ENCODE data around the gene ACTR10.
"Not testable (repeated sequence)": the region's sequence is repeated elsewhere in the genome, so short reads cannot be mapped to it uniquely, and the experiment has no call there.

Gene ACTR10

GRCh38 chr14:58243790-58244555 is 44.0 kb downstream of the ACTR10 start:
- Histone ChIP-seq H3K9me3 (no peaks in the 10 kb centered on the region), H3K36me3 (replicated peaks) (peaks cover 20% of the 10 kb centered on the region), H3K4me1 (peaks cover 26% of the 10 kb centered on the region), H3K4me3 (peak overlapping the region; percentile 78), H3K27me3 (ENCODE audit: low read depth) (no peaks in the 10 kb centered on the region)
- DNase-seq (ENCODE audit: low spot score in 2 of 2) = peak; percentile 27 to 38
- in situ Hi-C loops (cut with MboI; ENCODE audit: low sequenced_read_pairs) = no loop called here

- peaks cover 26% of the 10 kb centered on the region for H3K4me1 ChIP-seq
- peaks cover 28% of the 10 kb centered on the region for H3K36me3 ChIP-seq (replicated peaks)
- in situ Hi-C loops (cut with MboI; ENCODE audit: low sequenced_read_pairs) = no loop called here
- no peaks in the 10 kb centered on the region for H3K9me3 ChIP-seq
- no peaks in the 10 kb centered on the region for H3K27me3 ChIP-seq (ENCODE audit: low read depth)
- H3K4me3 ChIP-seq = peak within 1 kb of the TSS; percentile 78
- peak; percentile 96 to 98 for DNase-seq (ENCODE audit: low spot score in 2 of 2)
Measured at GRCh38 chr14:58244556-58245387, 44.8 kb downstream of the ACTR10 start, which contains the start of gene PSMA3. Gene PSMA3, plus strand, starts transcription at chr14:58244843. Its CDS starts 78 bp downstream, at chr14:58244921.

GRCh38 chr14:58245562-58245961 is 45.6 kb downstream of the ACTR10 start:
- peak overlapping the region; percentile 78 for H3K4me3 ChIP-seq
- in situ Hi-C loops (cut with MboI; ENCODE audit: low sequenced_read_pairs) = no loop called here
- peaks cover 26% of the 10 kb centered on the region for H3K4me1 ChIP-seq
- no peaks in the 10 kb centered on the region for H3K9me3 ChIP-seq
- H3K27me3 ChIP-seq (ENCODE audit: low read depth) = no peaks in the 10 kb centered on the region
- no peak for DNase-seq (ENCODE audit: low spot score in 2 of 2)
- H3K36me3 ChIP-seq (replicated peaks) = peaks cover 33% of the 10 kb centered on the region

- H3K36me3 ChIP-seq (replicated peaks) = peaks cover 65% of the 10 kb centered on the region
- H3K4me1 ChIP-seq = peaks cover 17% of the 10 kb centered on the region
- H3K4me3 ChIP-seq = no peak overlapping the region
- in situ Hi-C loops (cut with MboI; ENCODE audit: low sequenced_read_pairs) = no loop called here
- no peaks in the 10 kb centered on the region for H3K27me3 ChIP-seq (ENCODE audit: low read depth)
- no peaks in the 10 kb centered on the region for H3K9me3 ChIP-seq
- DNase-seq (ENCODE audit: low spot score in 2 of 2) = no peak
Measured at GRCh38 chr14:58249611-58250010, 49.7 kb downstream of the ACTR10 start.

GRCh38 chr14:58258156-58258555 is 58.2 kb downstream of the ACTR10 start:
- H3K4me3 ChIP-seq = no peak overlapping the region
- H3K36me3 ChIP-seq (replicated peaks) = peaks cover 90% of the 10 kb centered on the region
- in situ Hi-C loops (cut with MboI; ENCODE audit: low sequenced_read_pairs) = no loop called here
- 0 out of 2 replicates have a peak, but pooled peaks cover 2% of the 10 kb centered on the region for H3K4me1 ChIP-seq
- H3K9me3 ChIP-seq = no peaks in the 10 kb centered on the region
- no peaks in the 10 kb centered on the region for H3K27me3 ChIP-seq (ENCODE audit: low read depth)
- no peak for DNase-seq (ENCODE audit: low spot score in 2 of 2)

- H3K9me3 ChIP-seq; in situ Hi-C loops (cut with MboI; ENCODE audit: low sequenced_read_pairs); DNase-seq (ENCODE audit: low spot score in 2 of 2); H3K27me3 ChIP-seq (ENCODE audit: low read depth); H3K4me3 ChIP-seq; H3K4me1 ChIP-seq: not testable (repeated sequence)
- H3K36me3 ChIP-seq (replicated peaks) = peaks cover 96% of the 10 kb centered on the region
Measured at GRCh38 chr14:58262005-58262404, 62.1 kb downstream of the ACTR10 start.

GRCh38 chr14:58265401-58265800 is 65.5 kb downstream of the ACTR10 start:
- in situ Hi-C loops (cut with MboI; ENCODE audit: low sequenced_read_pairs) = no loop called here
- H3K4me3 ChIP-seq = no peak overlapping the region
- no peaks in the 10 kb centered on the region for H3K9me3 ChIP-seq
- DNase-seq (ENCODE audit: low spot score in 2 of 2) = no peak
- H3K36me3 ChIP-seq (replicated peaks) = peaks cover 96% of the 10 kb centered on the region
- no peaks in the 10 kb centered on the region for H3K27me3 ChIP-seq (ENCODE audit: low read depth)
- H3K4me1 ChIP-seq = 0 out of 2 replicates have a peak, but pooled peaks cover 2% of the 10 kb centered on the region

- peaks cover 83% of the 10 kb centered on the region for H3K36me3 ChIP-seq (replicated peaks)
- H3K4me3 ChIP-seq = no peak overlapping the region
- no peaks in the 10 kb centered on the region for H3K9me3 ChIP-seq
- in situ Hi-C loops (cut with MboI; ENCODE audit: low sequenced_read_pairs) = no loop called here
- H3K27me3 ChIP-seq (ENCODE audit: low read depth) = no peaks in the 10 kb centered on the region
- no peak for DNase-seq (ENCODE audit: low spot score in 2 of 2)
- H3K4me1 ChIP-seq = no peaks in the 10 kb centered on the region
Measured at GRCh38 chr14:58270628-58271027, 70.7 kb downstream of the ACTR10 start.

GRCh38 chr14:58272588-58273372 is 72.8 kb downstream of the ACTR10 start:
- in situ Hi-C loops (cut with MboI; ENCODE audit: low sequenced_read_pairs) = no loop called here
- no peak for DNase-seq (ENCODE audit: low spot score in 2 of 2)
- Histone ChIP-seq H3K27me3 (ENCODE audit: low read depth) (no peaks in the 10 kb centered on the region), H3K4me1 (no peaks in the 10 kb centered on the region), H3K9me3 (no peaks in the 10 kb centered on the region), H3K36me3 (replicated peaks) (peaks cover 62% of the 10 kb centered on the region), H3K4me3 (no peak overlapping the region)

- Histone ChIP-seq H3K4me3 (no peak overlapping the region), H3K4me1 (no peaks in the 10 kb centered on the region), H3K27me3 (ENCODE audit: low read depth) (no peaks in the 10 kb centered on the region), H3K9me3 (no peaks in the 10 kb centered on the region), H3K36me3 (replicated peaks) (peaks cover 52% of the 10 kb centered on the region)
- no peak for DNase-seq (ENCODE audit: low spot score in 2 of 2)
- in situ Hi-C loops (cut with MboI; ENCODE audit: low sequenced_read_pairs) = no loop called here
Measured at GRCh38 chr14:58274881-58275280, 74.9 kb downstream of the ACTR10 start.

- Histone ChIP-seq H3K9me3 (no peaks in the 10 kb centered on the region), H3K27me3 (ENCODE audit: low read depth) (no peaks in the 10 kb centered on the region), H3K4me3 (no peak overlapping the region), H3K36me3 (replicated peaks) (peaks cover 46% of the 10 kb centered on the region), H3K4me1 (no peaks in the 10 kb centered on the region)
- in situ Hi-C loops (cut with MboI; ENCODE audit: low sequenced_read_pairs) = no loop called here
- DNase-seq (ENCODE audit: low spot score in 2 of 2) = no peak
Measured at GRCh38 chr14:58275527-58276190, 75.7 kb downstream of the ACTR10 start.

GRCh38 chr14:58276208-58276607 is 76.3 kb downstream of the ACTR10 start:
- Histone ChIP-seq H3K36me3 (replicated peaks) (peaks cover 43% of the 10 kb centered on the region), H3K4me3 (no peak overlapping the region), H3K9me3 (no peaks in the 10 kb centered on the region), H3K4me1 (no peaks in the 10 kb centered on the region), H3K27me3 (ENCODE audit: low read depth) (no peaks in the 10 kb centered on the region)
- in situ Hi-C loops (cut with MboI; ENCODE audit: low sequenced_read_pairs) = no loop called here
- DNase-seq (ENCODE audit: low spot score in 2 of 2) = no peak

- no peaks in the 10 kb centered on the region for H3K4me1 ChIP-seq
- peaks cover 37% of the 10 kb centered on the region for H3K36me3 ChIP-seq (replicated peaks)
- in situ Hi-C loops (cut with MboI; ENCODE audit: low sequenced_read_pairs) = no loop called here
- no peaks in the 10 kb centered on the region for H3K9me3 ChIP-seq
- no peaks in the 10 kb centered on the region for H3K27me3 ChIP-seq (ENCODE audit: low read depth)
- H3K4me3 ChIP-seq = no peak overlapping the region
- DNase-seq (ENCODE audit: low spot score in 2 of 2) = no peak
Measured at GRCh38 chr14:58278177-58278576, 78.2 kb downstream of the ACTR10 start.

Measured in HAP-1 (cell line).